CD4-positive, alpha-beta T cell (primary cell): Measurements from ENCODE around the gene MATN1. TPM values are rescaled to one million over a fixed set of nuclear protein-coding genes. Genes with fewer than 3 reads are reported as not detected.

Experiments used
- ATAC-seq: fragments of 200-7000 bp; cut with Tn5 transposase; one replicate; pipeline ENCODE4 v1.10.0; 2022; ENCODE audit warnings: mild to moderate bottlenecking; ENCODE audit not compliant: poor library complexity
- CTCF ChIA-PET: fragments of 350-600 bp; sonication (Branson Sonifier 250); formaldehyde crosslinking; loops from one replicate; lab custom pipeline; 2021; ENCODE audit warnings: antibody characterized with exemption, inconsistent platforms; lab: Charles Lee
- POLR2A ChIA-PET: fragments of 350-600 bp; sonication (Branson Sonifier 250); formaldehyde crosslinking; loops from one replicate; lab custom pipeline; 2021; ENCODE audit warnings: antibody characterized with exemption, inconsistent platforms; lab: Charles Lee
- DNase-seq, 14 experiments: peaks; one replicate each; pipeline ENCODE4 v3.0.0-alpha.2; 2013 to 2020; ENCODE audit warnings: mixed read lengths in 2 of 14
- H3K27ac ChIP-seq, 2 donors: one replicate each; pipeline versions ENCODE4 v1.5.1 to v1.7.0; 2013; ENCODE audit warnings: low read length in 2 of 2, low read depth in 1 of 2, mild to moderate bottlenecking in 1 of 2
- H3K27me3 ChIP-seq, 2 experiments: 1 replicate in 1 of 2; 2 replicates in 1 of 2; pipeline versions ENCODE4 v1.6.1 to v1.7.0; 2013; ENCODE audit warnings: low read length in 2 of 2, control low read depth in 1 of 2, mild to moderate bottlenecking in 1 of 2, moderate library complexity in 1 of 2; ENCODE audit not compliant: insufficient read depth in 2 of 2, control insufficient read depth in 1 of 2
- H3K36me3 ChIP-seq: one replicate; pipeline ENCODE4 v1.6.1; 2013; ENCODE audit warnings: low read length, control low read depth; ENCODE audit not compliant: insufficient read depth
- H3K4me1 ChIP-seq: one replicate; pipeline ENCODE4 v1.6.1; 2013; ENCODE audit warnings: low read length, control low read depth; ENCODE audit not compliant: insufficient read depth
- H3K4me3 ChIP-seq: one replicate; pipeline ENCODE4 v1.5.1; 2013; ENCODE audit warnings: mild to moderate bottlenecking, low read length, moderate library complexity
- H3K9me3 ChIP-seq, 2 experiments: 1 replicate in 1 of 2; 2 replicates in 1 of 2; pipeline versions ENCODE4 v1.6.1 to v1.7.0; 2013; ENCODE audit warnings: low read length in 2 of 2, mild to moderate bottlenecking in 2 of 2, control low read depth in 1 of 2, moderate library complexity in 1 of 2; ENCODE audit not compliant: control insufficient read depth in 1 of 2, insufficient read depth in 1 of 2
- H3K27ac Mint-ChIP-seq: one replicate; pipeline ENCODE4 v1.8.0; 2020; ENCODE audit warnings: mixed read lengths
- H3K27me3 Mint-ChIP-seq: one replicate; pipeline ENCODE4 v1.8.0; 2021; ENCODE audit warnings: mixed read lengths
- H3K36me3 Mint-ChIP-seq: one replicate; pipeline ENCODE4 v1.8.0; 2021; ENCODE audit warnings: low read depth, mixed read lengths
- H3K4me1 Mint-ChIP-seq: one replicate; pipeline ENCODE4 v1.8.0; 2021; ENCODE audit warnings: low read depth, mixed read lengths
- H3K4me3 Mint-ChIP-seq: one replicate; pipeline ENCODE4 v1.8.0; 2020; ENCODE audit warnings: mild to moderate bottlenecking, mixed read lengths
- H3K9me3 Mint-ChIP-seq: one replicate; pipeline ENCODE4 v1.8.0; 2020; ENCODE audit warnings: mixed read lengths
- intact Hi-C, 2 experiments: fragments of 100-400 bp; cut with DNase I in 1 of 2; cut with micrococcal nuclease in 1 of 2; formaldehyde crosslinking; loops; one replicate each; pipeline versions ENCODE4 v1.15.1 to v1.9.0; 2023 to 2025; cut with DNase I, micrococcal nuclease
- total RNA-seq, 174 experiments: library from RNA in 2 of 174; stranded (reverse) in 2 of 174; gene quantifications; one replicate each; pipeline ENCODE4 v1.2.3 and lab custom pipeline; 2021 to 2026
- TF ChIP-seq, protein P1 (sequence below): fragments of 200-600 bp; IDR thresholded peaks from one replicate; pipeline ENCODE4 v1.8.0; 2022; ENCODE audit warnings: antibody characterized with exemption, mild to moderate bottlenecking

MATN1 gene
- total RNA-seq, 2 experiments from 2014 or later = 2.5 to 2.7 TPM

DNA sequence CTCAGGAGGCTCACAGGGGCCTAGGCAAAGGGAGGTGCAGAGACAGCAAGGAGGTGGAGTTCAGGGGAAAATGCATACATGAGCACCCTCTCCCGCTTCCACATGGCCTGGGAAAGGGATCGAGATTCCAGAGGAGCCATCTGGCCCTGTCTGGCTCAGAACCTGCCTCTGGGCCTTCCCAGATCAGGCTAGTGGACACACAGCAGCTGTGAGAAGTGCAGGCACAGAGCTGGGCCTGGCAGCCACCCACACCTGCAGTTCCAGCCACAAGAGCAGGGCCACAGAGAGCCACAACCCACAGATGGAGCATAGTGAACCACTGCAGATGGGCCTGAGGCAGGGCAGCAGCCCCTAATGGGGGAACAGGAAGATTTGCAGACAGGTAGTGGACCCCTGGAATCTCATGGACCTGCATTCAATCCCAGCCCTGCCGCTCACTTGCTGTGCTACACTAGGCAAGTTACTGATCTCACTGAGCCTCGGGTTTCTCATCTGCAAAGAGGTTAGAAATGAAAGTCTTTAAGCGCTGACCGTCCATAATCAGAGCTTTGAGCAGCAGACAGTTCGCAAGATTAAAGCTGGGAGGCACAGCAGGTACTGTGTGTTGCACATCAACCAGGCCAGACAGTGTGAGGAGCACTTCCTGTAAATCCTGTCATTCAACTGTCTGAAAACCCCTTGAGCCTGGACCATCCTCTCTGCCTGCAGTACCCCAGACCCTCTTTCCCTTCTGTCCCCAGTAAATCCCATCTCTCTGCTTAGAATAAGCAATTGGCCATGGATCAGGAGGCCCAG lies 58.0 kb downstream of the MATN1 start:
- H3K4me1 Mint-ChIP-seq = no peaks in the 10 kb centered on the region
- ChIA-PET POLR2A (no interaction called here), CTCF (no interaction called here)
- no peaks in the 10 kb centered on the region for H3K36me3 Mint-ChIP-seq
- intact Hi-C loops = no loop called here
- DNase-seq (no peak), ATAC-seq (no peak)
- no peaks in the 10 kb centered on the region for H3K9me3 ChIP-seq
- H3K4me3 ChIP-seq = no peak overlapping the region
- H3K27ac Mint-ChIP-seq = no peak overlapping the region
- peaks cover 5% of the 10 kb centered on the region for H3K27me3 Mint-ChIP-seq
- H3K27ac ChIP-seq = no peak overlapping the region
- no peak overlapping the region for H3K4me3 Mint-ChIP-seq
- H3K27me3 ChIP-seq = peaks cover 0 to 5% of the 10 kb centered on the region in 2 experiments
- no peaks in the 10 kb centered on the region for H3K4me1 ChIP-seq
- TF ChIP-seq, protein P1, sequence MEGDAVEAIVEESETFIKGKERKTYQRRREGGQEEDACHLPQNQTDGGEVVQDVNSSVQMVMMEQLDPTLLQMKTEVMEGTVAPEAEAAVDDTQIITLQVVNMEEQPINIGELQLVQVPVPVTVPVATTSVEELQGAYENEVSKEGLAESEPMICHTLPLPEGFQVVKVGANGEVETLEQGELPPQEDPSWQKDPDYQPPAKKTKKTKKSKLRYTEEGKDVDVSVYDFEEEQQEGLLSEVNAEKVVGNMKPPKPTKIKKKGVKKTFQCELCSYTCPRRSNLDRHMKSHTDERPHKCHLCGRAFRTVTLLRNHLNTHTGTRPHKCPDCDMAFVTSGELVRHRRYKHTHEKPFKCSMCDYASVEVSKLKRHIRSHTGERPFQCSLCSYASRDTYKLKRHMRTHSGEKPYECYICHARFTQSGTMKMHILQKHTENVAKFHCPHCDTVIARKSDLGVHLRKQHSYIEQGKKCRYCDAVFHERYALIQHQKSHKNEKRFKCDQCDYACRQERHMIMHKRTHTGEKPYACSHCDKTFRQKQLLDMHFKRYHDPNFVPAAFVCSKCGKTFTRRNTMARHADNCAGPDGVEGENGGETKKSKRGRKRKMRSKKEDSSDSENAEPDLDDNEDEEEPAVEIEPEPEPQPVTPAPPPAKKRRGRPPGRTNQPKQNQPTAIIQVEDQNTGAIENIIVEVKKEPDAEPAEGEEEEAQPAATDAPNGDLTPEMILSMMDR = no peak
- no peaks in the 10 kb centered on the region for H3K9me3 Mint-ChIP-seq
- H3K36me3 ChIP-seq = no peaks in the 10 kb centered on the region

DNA sequence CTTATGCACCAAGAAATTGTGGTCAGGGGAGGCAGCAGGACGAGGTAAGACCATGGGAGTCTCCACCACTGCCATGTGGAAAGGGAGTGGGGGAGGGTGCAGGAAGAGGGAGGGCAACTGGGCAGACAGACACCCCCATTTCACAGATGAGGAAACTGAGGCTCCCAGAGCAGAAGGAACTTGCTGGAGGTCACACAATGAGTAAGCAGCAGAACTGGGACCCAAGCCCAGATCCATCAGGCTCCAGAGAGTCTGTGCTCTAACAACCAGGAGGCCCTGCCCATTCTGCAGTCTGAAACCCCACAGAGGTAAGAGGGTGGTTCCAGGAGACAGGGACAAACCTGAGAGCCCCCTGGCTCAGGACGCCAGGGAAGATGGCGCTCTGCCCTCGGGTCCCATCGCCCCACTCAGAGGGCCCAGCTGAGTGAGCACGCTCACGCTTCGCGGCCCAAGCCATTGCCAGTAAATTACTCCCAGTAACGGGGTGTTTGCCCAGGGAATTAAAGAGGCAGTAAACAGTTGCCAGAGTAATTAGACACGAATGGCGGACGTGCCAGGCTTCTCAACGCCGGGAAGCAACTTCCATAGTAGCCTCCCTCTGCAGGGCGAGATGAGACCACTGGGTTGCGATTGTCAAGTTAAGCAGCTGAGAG lies 59.2 kb downstream of the MATN1 start:
- Mint-ChIP-seq H3K4me1 (no peaks in the 10 kb centered on the region), H3K9me3 (no peaks in the 10 kb centered on the region), H3K36me3 (no peaks in the 10 kb centered on the region), H3K4me3 (no peak overlapping the region), H3K27me3 (peaks cover 7% of the 10 kb centered on the region), H3K27ac (no peak overlapping the region)
- Histone ChIP-seq H3K27ac (no peak overlapping the region), H3K27me3 (peaks cover 0 to 5% of the 10 kb centered on the region in 2 experiments), H3K9me3 (no peaks in the 10 kb centered on the region), H3K4me1 (no peaks in the 10 kb centered on the region), H3K36me3 (no peaks in the 10 kb centered on the region), H3K4me3 (no peak overlapping the region)
- TF ChIP-seq, protein P1 = no peak
- ATAC-seq = no peak
- DNase-seq = no peak
- CTCF ChIA-PET = no interaction called here
- intact Hi-C loops = no loop called here
- POLR2A ChIA-PET = no interaction called here

DNA sequence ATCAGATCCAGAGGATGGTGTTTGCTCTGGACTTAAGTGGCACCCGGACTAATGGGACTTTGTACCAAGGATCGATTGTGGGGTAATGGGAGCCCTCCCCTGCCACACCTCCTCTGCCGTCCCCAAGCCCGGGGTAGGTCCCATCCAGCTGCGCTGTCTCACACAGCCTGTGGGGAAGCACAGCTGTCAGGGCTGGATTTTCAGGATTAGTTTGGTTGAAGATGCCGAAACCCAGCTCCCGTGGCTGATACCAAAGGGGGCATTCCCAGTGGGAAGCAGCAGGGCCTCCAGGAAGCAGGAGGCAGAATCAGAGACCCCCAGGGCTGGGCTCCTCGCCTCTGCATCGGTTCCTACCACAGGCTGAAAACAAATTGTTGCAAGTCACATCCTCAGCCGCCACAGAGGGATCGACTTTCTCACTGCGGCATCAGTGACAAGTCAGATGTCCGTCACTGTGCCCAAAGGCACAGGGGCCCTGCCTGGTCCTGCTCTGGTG lies 59.7 kb downstream of the MATN1 start:
- ChIA-PET CTCF (no interaction called here), POLR2A (no interaction called here)
- Mint-ChIP-seq H3K27ac (no peak overlapping the region), H3K4me3 (no peak overlapping the region), H3K9me3 (no peaks in the 10 kb centered on the region), H3K36me3 (no peaks in the 10 kb centered on the region), H3K27me3 (peaks cover 7% of the 10 kb centered on the region), H3K4me1 (no peaks in the 10 kb centered on the region)
- H3K4me3 ChIP-seq = no peak overlapping the region
- intact Hi-C loops = no loop called here
- ATAC-seq (no peak), DNase-seq (no peak)
- no peaks in the 10 kb centered on the region for H3K4me1 ChIP-seq
- no peak overlapping the region for H3K27ac ChIP-seq
- TF ChIP-seq, protein P1 = no peak
- H3K9me3 ChIP-seq = no peaks in the 10 kb centered on the region
- H3K27me3 ChIP-seq = peaks cover 0 to 5% of the 10 kb centered on the region in 2 experiments
- H3K36me3 ChIP-seq = no peaks in the 10 kb centered on the region
